Stimulated activated CD4-positive, alpha-beta T cell treated with anti-CD3 and anti-CD28 coated beads, Interleukin-4, amount 100 ng/mL, for 4 hours (primary cell): ENCODE measurements around the gene MDC1.
"Not testable (repeated sequence)": the region's sequence is repeated elsewhere in the genome, so short reads cannot be mapped to it uniquely, and the experiment has no call there.

Source experiments
- DNase-seq, 2 experiments: peaks; one replicate each; pipeline ENCODE4 v3.0.0-alpha.2; 2020

Gene MDC1

GRCh38 chr6:30724906-30725667 is 8.0 kb upstream of the MDC1 start:
- no peak for DNase-seq

- DNase-seq = not testable (repeated sequence)
Measured at GRCh38 chr6:30723843-30724741, 7.0 kb upstream of the MDC1 start.

- DNase-seq = not testable (repeated sequence)
Measured at GRCh38 chr6:30723159-30723842, 6.2 kb upstream of the MDC1 start.

DNA sequence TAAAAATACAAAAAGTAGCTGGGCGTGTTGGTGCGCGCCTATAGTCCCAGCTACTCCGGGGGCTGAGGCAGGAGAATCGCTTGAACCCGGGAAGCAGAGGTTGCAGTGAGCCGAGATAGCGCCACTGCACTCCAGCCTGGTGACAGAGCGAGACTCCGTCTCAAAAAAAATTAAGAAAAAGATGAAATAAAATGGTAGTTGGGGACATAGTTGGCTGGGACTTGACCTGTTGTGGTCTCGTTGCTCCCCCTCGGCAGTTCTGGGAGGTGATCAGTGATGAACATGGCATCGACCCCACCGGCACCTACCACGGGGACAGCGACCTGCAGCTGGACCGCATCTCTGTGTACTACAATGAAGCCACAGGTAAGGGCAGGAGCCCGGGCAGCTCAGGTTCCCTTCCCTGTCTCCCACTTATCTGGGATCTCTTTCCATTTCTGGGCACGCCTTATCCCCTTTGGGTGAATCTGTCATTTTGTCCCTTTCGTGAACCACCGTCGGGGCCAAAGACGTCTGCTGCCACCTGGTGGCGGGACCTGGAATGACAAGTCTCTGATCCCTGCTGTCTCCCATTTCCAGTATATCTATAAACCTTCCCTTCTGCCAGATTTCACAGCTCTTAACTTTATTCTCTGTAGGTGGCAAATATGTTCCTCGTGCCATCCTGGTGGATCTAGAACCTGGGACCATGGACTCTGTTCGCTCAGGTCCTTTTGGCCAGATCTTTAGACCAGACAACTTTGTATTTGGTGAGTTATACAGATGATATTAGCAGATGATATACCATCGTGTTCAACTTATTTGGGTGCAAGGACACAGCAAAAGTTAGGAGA is 5.4 kb upstream of the MDC1 start:
- peak; percentile 74 to 81 for DNase-seq

DNA sequence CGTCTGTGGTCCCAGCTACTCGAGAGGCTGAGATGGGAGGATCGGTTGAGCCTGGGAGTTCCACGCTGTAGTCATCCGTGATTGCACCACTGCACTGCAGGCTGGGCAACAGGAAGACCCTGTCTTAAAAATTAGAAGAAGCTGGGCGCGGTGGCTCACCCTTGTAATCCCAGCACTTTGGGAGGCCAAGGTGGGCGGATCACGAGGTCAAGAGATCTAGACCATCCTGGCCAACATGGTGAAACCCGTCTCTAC is 4.9 kb upstream of the MDC1 start:
- DNase-seq = not testable (repeated sequence)

DNA sequence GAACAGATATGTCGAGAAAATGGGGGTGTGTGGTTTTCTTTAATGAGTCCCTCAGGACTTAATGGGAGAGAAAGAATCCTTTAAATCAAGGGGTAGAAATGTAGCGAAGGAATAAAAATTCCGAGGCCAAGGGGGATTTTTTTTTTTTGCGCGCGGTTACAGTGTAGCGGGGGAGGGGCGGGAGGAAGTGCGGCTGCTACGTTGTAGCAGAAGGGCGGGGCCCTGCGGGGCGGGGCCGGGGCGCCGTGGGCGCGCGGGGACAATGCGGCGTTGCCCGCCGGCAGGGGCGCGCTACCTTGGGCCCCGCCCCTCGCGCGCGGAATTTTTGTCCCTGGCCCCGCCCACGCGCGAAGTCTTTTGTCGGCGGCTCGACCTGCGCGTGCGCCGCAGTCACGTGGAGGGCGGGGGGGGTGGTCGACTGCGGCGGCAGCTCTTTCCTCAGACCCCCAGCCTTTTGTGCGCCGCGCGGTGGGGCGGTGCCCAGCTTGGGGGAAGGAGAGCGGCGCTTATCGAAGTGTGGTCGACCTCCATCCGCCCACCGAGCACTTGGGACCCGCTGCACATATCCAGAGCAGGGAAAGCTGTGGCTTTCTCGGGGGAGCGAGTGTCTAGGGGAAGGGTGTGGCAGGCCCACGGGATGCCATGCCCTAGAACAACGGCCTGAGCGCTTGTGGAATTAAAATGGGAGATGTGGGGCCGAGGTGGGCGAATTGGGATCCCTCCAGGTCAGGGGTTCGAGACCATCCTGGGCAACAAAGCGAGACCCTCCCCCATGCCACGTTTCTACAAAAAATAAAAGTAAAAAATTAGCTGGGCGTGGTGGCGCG is 4.3 kb upstream of the MDC1 start:
- peak; percentile 96 to 99 for DNase-seq

- DNase-seq = peak; percentile 53 to 64
Measured at GRCh38 chr6:30720738-30721197, 3.7 kb upstream of the MDC1 start.

GRCh38 chr6:30719791-30720737 is 3.0 kb upstream of the MDC1 start, which contains the start of gene TUBB:
Gene TUBB, plus strand, starts transcription at chr6:30720352. Its CDS starts 155 bp downstream, at chr6:30720507.
- DNase-seq = peak; percentile 93 to 94

DNA sequence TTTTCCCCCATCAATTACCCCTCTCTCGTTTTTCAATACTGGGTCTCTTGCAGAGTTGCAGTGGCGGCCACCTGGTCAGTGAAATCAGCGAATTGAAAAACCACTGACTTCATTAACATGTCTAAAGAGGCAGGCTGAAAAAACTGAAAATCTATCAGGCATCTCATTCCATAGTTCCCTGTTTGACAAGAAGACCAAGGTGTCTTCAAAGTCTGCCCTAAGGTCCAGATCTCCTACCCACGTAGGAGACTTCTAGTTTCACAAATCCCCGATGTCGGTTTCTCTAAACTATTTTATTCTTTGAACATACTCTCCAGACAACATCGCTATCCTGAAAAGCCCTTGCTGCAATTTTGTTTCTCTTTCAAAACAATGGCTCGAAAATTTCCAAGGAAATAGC is 2.3 kb upstream of the MDC1 start:
- no peak for DNase-seq

- not testable (repeated sequence) for DNase-seq
Measured at GRCh38 chr6:30717845-30718720, 1.0 kb upstream of the MDC1 start.

DNA sequence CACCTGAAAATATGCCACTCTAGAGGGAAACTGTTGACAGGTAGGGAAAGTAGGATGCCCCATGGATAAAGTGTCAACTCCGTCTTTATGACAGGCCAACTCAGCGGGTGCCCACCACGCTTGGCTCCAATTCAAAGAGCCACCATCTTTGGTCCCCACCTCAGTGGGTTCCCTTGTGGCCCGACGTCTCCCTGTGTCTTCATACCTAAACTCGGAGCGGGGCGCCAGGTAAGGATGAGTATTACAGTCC is 277 bp downstream of the MDC1 start:
- no peak for DNase-seq

DNA sequence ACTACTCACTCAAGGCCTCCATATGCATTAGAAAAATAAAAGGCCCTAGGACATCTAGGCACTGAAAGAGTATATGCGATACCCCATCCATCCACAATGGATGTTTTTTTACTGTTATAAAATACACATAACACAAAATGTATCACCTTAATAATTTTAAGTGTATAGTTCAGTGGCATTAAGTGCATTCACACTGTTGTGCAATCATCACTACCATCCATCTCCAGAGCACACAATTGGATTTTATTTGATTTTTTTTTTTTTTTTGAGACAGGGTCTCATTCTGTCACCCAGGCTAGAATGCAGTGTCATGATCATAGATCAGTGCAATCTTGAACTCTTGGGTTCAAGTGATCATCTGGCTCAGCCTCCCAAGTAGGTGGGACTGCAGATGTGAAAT is 2.8 kb downstream of the MDC1 start:
- DNase-seq = no peak

DNA sequence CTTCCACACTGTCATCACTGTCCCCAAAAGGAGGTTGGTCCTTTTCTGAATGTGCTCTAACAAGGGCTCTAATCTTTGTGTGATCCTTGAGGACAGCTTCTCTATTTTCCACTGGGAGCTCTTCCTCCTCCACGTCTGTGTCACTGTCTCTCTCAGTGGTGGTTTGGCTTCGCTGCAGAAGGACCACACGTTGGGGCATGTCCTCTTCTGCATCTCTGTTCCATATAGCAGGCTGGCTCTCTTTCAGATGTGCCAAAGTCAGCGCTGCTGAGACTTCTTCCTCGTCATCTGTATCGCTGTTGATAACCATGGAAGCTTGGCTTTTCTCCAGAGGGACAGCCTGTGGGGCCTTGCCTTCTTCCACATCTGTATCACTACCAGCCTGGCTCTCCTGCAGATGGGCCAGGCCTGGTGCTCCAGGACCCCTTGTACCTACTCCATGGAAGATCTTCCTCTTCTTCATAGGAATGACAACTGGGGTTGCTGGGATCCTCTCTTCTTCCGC is 4.6 kb downstream of the MDC1 start:
- no peak for DNase-seq

DNA sequence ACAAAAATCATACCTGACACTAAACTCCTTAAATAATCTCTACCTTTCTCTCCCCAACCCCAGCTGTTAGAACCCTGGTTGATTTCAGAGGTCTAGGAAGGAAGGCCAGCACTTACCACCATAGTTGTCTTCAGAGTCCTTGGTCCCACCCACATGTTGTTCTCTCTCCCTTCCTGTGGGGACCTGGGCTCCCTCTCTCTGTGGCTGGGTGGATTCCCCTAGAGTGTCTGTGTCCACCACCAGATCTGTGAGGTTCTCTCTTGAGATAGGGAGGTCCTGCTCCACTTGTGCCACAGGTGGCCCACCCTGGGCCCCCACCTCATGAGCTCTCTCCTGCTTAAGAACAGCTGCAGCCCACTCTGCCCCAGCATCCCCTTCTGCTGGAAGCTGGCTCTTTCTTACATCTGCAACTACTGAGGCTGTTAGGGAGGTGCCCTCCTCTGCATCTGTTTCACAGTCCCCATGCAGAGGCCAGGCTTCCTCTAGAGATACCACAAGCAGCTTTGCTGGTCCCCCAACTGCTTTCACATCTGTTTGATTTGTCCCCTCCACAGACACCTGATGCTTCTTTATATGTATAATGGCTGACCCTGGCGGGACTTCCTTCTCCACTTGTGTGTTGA is 5.2 kb downstream of the MDC1 start:
- DNase-seq = no peak

- DNase-seq = no peak
Measured at GRCh38 chr6:30709101-30709868, 7.8 kb downstream of the MDC1 start.

- no peak for DNase-seq
Measured at GRCh38 chr6:30707281-30707850, 9.7 kb downstream of the MDC1 start.

GRCh38 chr6:30705620-30706019 is 11.5 kb downstream of the MDC1 start:
- no peak for DNase-seq

DNA sequence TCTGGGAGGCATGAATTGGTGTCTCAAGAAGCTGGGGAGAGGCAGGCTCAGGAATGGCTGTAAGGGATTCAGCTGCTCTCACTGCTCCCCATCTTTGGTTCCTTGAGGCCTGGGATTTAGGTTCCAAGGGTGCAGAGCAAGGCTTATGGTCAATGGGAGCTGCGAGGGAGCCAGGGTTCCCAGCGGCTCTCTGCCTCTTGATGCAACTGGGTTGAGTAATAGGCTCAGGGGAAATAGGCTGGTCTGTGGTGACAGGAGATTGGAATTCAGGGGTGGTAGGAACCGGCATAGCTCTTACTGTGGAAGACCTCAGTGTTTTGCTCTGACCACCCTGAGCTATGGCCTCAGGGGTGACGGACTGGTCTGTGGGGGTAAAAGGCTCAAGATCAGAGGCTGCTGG is 13.3 kb downstream of the MDC1 start:
- DNase-seq = no peak
